Endothelial cell of umbilical vein (primary cell): Measurements from ENCODE around the gene DAB1. TPM values are rescaled to one million over a fixed set of nuclear protein-coding genes. Genes with fewer than 3 reads are reported as not detected.

ENCODE experiments used
- BruUV-seq: library from RNA; stranded (reverse); fragments of 400-500 nt; replicated peaks from 2 replicates; lab custom pipeline; 2021; lab: Mats Ljungman, UMichigan
- CTCF ChIA-PET: fragments of 300-600, 350-600 bp; sonication (Branson Sonifier 250); formaldehyde crosslinking; loops from one replicate; lab custom pipeline; 2021; ENCODE audit warnings: antibody characterized with exemption, inconsistent platforms; lab: Charles Lee
- POLR2A ChIA-PET: fragments of 300-600, 350-600 bp; sonication (Branson Sonifier 250); formaldehyde crosslinking; loops from one replicate; lab custom pipeline; 2021; ENCODE audit warnings: antibody characterized with exemption, inconsistent platforms; lab: Charles Lee
- DNase-seq: peaks from one replicate; pipeline ENCODE4 v3.0.0-alpha.2; 2011; ENCODE audit warnings: low read depth, low spot score
- FAIRE-seq: peaks from 2 replicates; lab custom pipeline; 2011; peaks lifted over from hg19 to GRCh38; lab: Jason Lieb, UNC
- H2AFZ ChIP-seq: 2 replicates; pipeline ENCODE4 v1.6.0; 2012; ENCODE audit warnings: low read depth, low read length, control low read depth, inconsistent platforms
- H3K27ac ChIP-seq: 2 replicates; pipeline ENCODE4 v1.5.1; 2011; ENCODE audit warnings: low read depth, mild to moderate bottlenecking, control low read depth, low read length, moderate library complexity; ENCODE audit not compliant: insufficient read depth
- H3K27me3 ChIP-seq, 2 experiments: 2 replicates each; pipeline versions ENCODE4 v1.6.0 to v1.6.1; 2011; ENCODE audit warnings: low read length in 2 of 2, mixed read lengths in 1 of 2; ENCODE audit not compliant: control insufficient read depth in 2 of 2, insufficient read depth in 2 of 2
- H3K36me3 ChIP-seq, 2 experiments: 2 replicates in 1 of 2; 3 replicates in 1 of 2; pipeline ENCODE4 v1.5.1; 2011; ENCODE audit warnings: low read length in 2 of 2, mild to moderate bottlenecking in 1 of 2, moderate library complexity in 1 of 2; ENCODE audit not compliant: control insufficient read depth in 2 of 2, insufficient read depth in 2 of 2; ENCODE audit errors: extremely low read depth in 1 of 2
- H3K4me1 ChIP-seq: 3 replicates; pipeline ENCODE4 v1.5.1; 2011; ENCODE audit warnings: mild to moderate bottlenecking, low read length; ENCODE audit not compliant: control insufficient read depth, insufficient read depth; ENCODE audit errors: extremely low read depth
- H3K4me2 ChIP-seq: 2 replicates; pipeline ENCODE4 v1.6.1; 2011; ENCODE audit warnings: low read length, control low read depth, mixed read lengths; ENCODE audit not compliant: insufficient read depth
- H3K4me3 ChIP-seq, 3 experiments: fragments of 200-600 bp in 1 of 3; sonication (generic), shearing (Covaris generic) in 1 of 3; replicated peaks in 1 of 3; 2 replicates each; pipeline ENCODE4 v1.5.1; 2011 to 2016; ENCODE audit warnings: control low read depth in 3 of 3, low read length in 3 of 3, mild to moderate bottlenecking in 2 of 3, inconsistent platforms in 1 of 3, low read depth in 1 of 3, moderate library complexity in 1 of 3; ENCODE audit not compliant: insufficient read depth in 1 of 3
- H3K79me2 ChIP-seq: 2 replicates; pipeline ENCODE4 v1.6.0; 2012; ENCODE audit warnings: low read length, inconsistent platforms; ENCODE audit not compliant: control insufficient read depth, insufficient read depth
- H3K9ac ChIP-seq: replicated peaks from 2 replicates; pipeline ENCODE3; 2011; ENCODE audit warnings: low read length, control low read depth; ENCODE audit not compliant: insufficient read depth; ENCODE audit errors: extremely low read depth
- H3K9me1 ChIP-seq: replicated peaks from 3 replicates; pipeline ENCODE4 v1.6.0; 2011; ENCODE audit warnings: mild to moderate bottlenecking, low read length; ENCODE audit not compliant: control insufficient read depth, insufficient read depth; ENCODE audit errors: extremely low read depth
- H3K9me3 ChIP-seq: replicated peaks from 2 replicates; pipeline ENCODE4 v1.5.1; 2012; ENCODE audit warnings: low read length, inconsistent platforms; ENCODE audit not compliant: control insufficient read depth, insufficient read depth
- H4K20me1 ChIP-seq: replicated peaks from 2 replicates; pipeline ENCODE3; 2011; ENCODE audit warnings: mild to moderate bottlenecking, low read length; ENCODE audit not compliant: control insufficient read depth, insufficient read depth; ENCODE audit errors: extremely low read depth
- CTCF ChIP-seq, 2 donors: IDR thresholded peaks; 1 replicate in 1 of 2; 2 replicates in 1 of 2; pipeline ENCODE4 v1.5.1; 2011; ENCODE audit warnings: low read length in 2 of 2, mild to moderate bottlenecking in 2 of 2, moderate library complexity in 2 of 2, control low read depth in 1 of 2, inconsistent platforms in 1 of 2, low read depth in 1 of 2; ENCODE audit not compliant: insufficient read depth in 1 of 2; ENCODE audit errors: extremely low read depth in 1 of 2
- FOS ChIP-seq: IDR thresholded peaks from 2 replicates; pipeline ENCODE4 v1.6.1; 2011; ENCODE audit warnings: mild to moderate bottlenecking, low read length, moderate library complexity, borderline replicate concordance; ENCODE audit not compliant: insufficient read depth
- JUN ChIP-seq: IDR thresholded peaks from 2 replicates; pipeline ENCODE4 v1.6.1; 2011; ENCODE audit warnings: borderline replicate concordance, low read depth; ENCODE audit not compliant: insufficient read length, insufficient read depth
- MAX ChIP-seq: IDR thresholded peaks from 2 replicates; pipeline ENCODE4 v1.6.1; 2011; ENCODE audit not compliant: insufficient read depth, insufficient read length
- MYC ChIP-seq: IDR thresholded peaks from one replicate; pipeline ENCODE4 v1.6.1; 2011; ENCODE audit warnings: mild to moderate bottlenecking, low read depth, low read length
- dilution Hi-C: fragments of 300-500 bp; cut with MboI; formaldehyde crosslinking; loops from one replicate; pipeline ENCODE4 v1.15.0; 2019; ENCODE audit warnings: low sequenced_read_pairs; ENCODE audit not compliant: extremely low pct_ligation_motif_present
- intact Hi-C: fragments of 100-400 bp; cut with micrococcal nuclease; formaldehyde crosslinking; loops from one replicate; pipeline ENCODE4 v1.10.0; 2022
- polyA plus RNA-seq, 4 experiments: library from polyadenylated mRNA; depleted of rRNA in 3 of 4; stranded (reverse) in 3 of 4; unstranded in 1 of 4; fragments of >200 nt; gene quantifications; 2 replicates each; pipeline versions ENCODE4 v1.2.1 to v1.2.3, GENCODE V29; 2011 to 2012; ENCODE audit warnings: missing spikeins in 1 of 4
- total RNA-seq: library from RNA; stranded (reverse); gene quantifications from 2 replicates; pipeline ENCODE4 v1.2.3, GENCODE V29; 2021

Gene DAB1
- total and polyA plus RNA-seq, 2 donors (not counting 3 experiments of a cell fraction or from before 2014, with no cell fraction given) = not detected

GRCh38 chr1:57369889-57370288 lies 54.0 kb downstream of the DAB1 start:
- no peaks in the 10 kb centered on the region for H3K9me1 ChIP-seq
- FAIRE-seq = no peak

More at GRCh38 chr1:57369889-57370288, 54.0 kb downstream of the DAB1 start:
- ChIA-PET CTCF (no interaction called here), POLR2A (no interaction called here)
- H3K79me2 ChIP-seq = no peaks in the 10 kb centered on the region
- dilution Hi-C loops = no loop called here
- H4K20me1 ChIP-seq = no peaks in the 10 kb centered on the region
- no peak overlapping the region for H3K9ac ChIP-seq
- DNase-seq = no peak
- H3K4me1 ChIP-seq = no peaks in the 10 kb centered on the region
- no peak overlapping the region for H3K4me3 ChIP-seq
- peaks cover 3% of the 10 kb centered on the region for H3K9me3 ChIP-seq
- H3K27me3 ChIP-seq = no peaks in the 10 kb centered on the region
- H3K36me3 ChIP-seq = no peaks in the 10 kb centered on the region
- BruUV-seq = no TSS peak
- no peak overlapping the region for H2AFZ ChIP-seq
- no peak overlapping the region for H3K4me2 ChIP-seq
- TF ChIP-seq MYC (no peak), CTCF (IDR thresholded peaks at IDR 0.05; ENCODE audit: extremely low read depth in 1 of 2, insufficient read depth in 1 of 2, low read depth in 1 of 2, low read length in 2 of 2) (no peak), JUN (no peak), MAX (no peak), FOS (no peak)
- intact Hi-C loops = no loop called here
- no peak overlapping the region for H3K27ac ChIP-seq
